Neural cell (in vitro differentiated cells): ENCODE measurements around the gene HENMT1. TPM values are rescaled to one million over a fixed set of nuclear protein-coding genes. Genes with fewer than 3 reads are reported as not detected.

Source experiments
- H2AFZ ChIP-seq: fragments of 200-600, 300-800 bp; sonication (generic), shearing (Covaris generic); 2 replicates; pipeline ENCODE4 v1.6.0; 2014; ENCODE audit warnings: low read depth, mild to moderate bottlenecking, antibody characterized with exemption, low read length, moderate library complexity
- H3F3A ChIP-seq: fragments of 200-600 bp; shearing (Covaris generic); 2 replicates; pipeline ENCODE4 v1.6.1; 2016; ENCODE audit warnings: mild to moderate bottlenecking, moderate library complexity, mixed read lengths, antibody characterized with exemption, low read length; ENCODE audit not compliant: insufficient read depth, poor library complexity, severe bottlenecking
- H3K27ac ChIP-seq: fragments of 200-600, 300-800 bp; sonication (generic), shearing (Covaris generic); 2 replicates; pipeline ENCODE4 v1.5.1; 2014; ENCODE audit warnings: mild to moderate bottlenecking, low read length, moderate library complexity
- H3K27me3 ChIP-seq: fragments of 300-800, 200-600 bp; sonication (generic), shearing (Covaris generic); 2 replicates; pipeline ENCODE4 v1.6.0; 2014; ENCODE audit warnings: mild to moderate bottlenecking, low read depth, low read length, moderate library complexity; ENCODE audit not compliant: insufficient read depth
- H3K36me3 ChIP-seq: fragments of 300-800, 200-600 bp; sonication (generic), shearing (Covaris generic); 2 replicates; pipeline ENCODE4 v1.5.1; 2014; ENCODE audit warnings: mild to moderate bottlenecking, antibody characterized with exemption, low read length, moderate library complexity; ENCODE audit not compliant: insufficient read depth
- H3K4me2 ChIP-seq: fragments of 300-800, 200-600 bp; sonication (generic), shearing (Covaris generic); 2 replicates; pipeline ENCODE4 v1.6.0; 2014; ENCODE audit warnings: mild to moderate bottlenecking, low read length
- H3K4me3 ChIP-seq: fragments of 300-800, 200-600 bp; sonication (generic), shearing (Covaris generic); 2 replicates; pipeline ENCODE4 v1.5.1; 2014; ENCODE audit warnings: mild to moderate bottlenecking, low read length, moderate library complexity
- H3K79me2 ChIP-seq: fragments of 200-600 bp; shearing (Covaris generic); replicated peaks from 2 replicates; pipeline ENCODE4 v1.6.0; 2014; ENCODE audit warnings: mild to moderate bottlenecking, low read length, moderate library complexity; ENCODE audit not compliant: insufficient read depth
- H3K9ac ChIP-seq: fragments of 300-800, 200-600 bp; sonication (generic), shearing (Covaris generic); 2 replicates; pipeline ENCODE4 v1.6.1; 2016; ENCODE audit warnings: mild to moderate bottlenecking, low read length, mixed read lengths
- H3K9me2 ChIP-seq: fragments of 200-600 bp; shearing (Covaris generic); 2 replicates; pipeline ENCODE4 v1.6.1; 2016; ENCODE audit warnings: mild to moderate bottlenecking, low read length, mixed read lengths; ENCODE audit not compliant: insufficient read depth
- H3K9me3 ChIP-seq: fragments of 200-600, 300-800 bp; sonication (generic), shearing (Covaris generic); 2 replicates; pipeline ENCODE4 v1.6.1; 2016; ENCODE audit warnings: mild to moderate bottlenecking, mixed run types, low read length, moderate library complexity, mixed read lengths
- H4K20me1 ChIP-seq: fragments of 200-600 bp; shearing (Covaris generic); 2 replicates; pipeline ENCODE4 v1.6.1; 2016; ENCODE audit warnings: mild to moderate bottlenecking, mixed run types; ENCODE audit not compliant: insufficient read depth
- EP300 ChIP-seq: fragments of 450-650 bp; conservative IDR thresholded peaks from 2 replicates; pipeline ENCODE4 v1.6.1; 2014; ENCODE audit warnings: antibody characterized with exemption, mild to moderate bottlenecking, moderate library complexity; ENCODE audit not compliant: poor library complexity, severe bottlenecking
- EZH2 ChIP-seq: fragments of 200-600, 300-800 bp; shearing (Covaris generic), sonication (generic); IDR thresholded peaks from 2 replicates; pipeline ENCODE4 v1.6.1; 2014; ENCODE audit warnings: antibody characterized with exemption, low read length, borderline replicate concordance, mild to moderate bottlenecking; ENCODE audit not compliant: insufficient read depth, poor library complexity, severe bottlenecking
- MXI1 ChIP-seq: fragments of 450-650 bp; conservative IDR thresholded peaks from 2 replicates; pipeline ENCODE4 v1.6.1; 2014; ENCODE audit warnings: antibody characterized with exemption, mild to moderate bottlenecking; ENCODE audit not compliant: poor library complexity, severe bottlenecking
- POLR2AphosphoS5 ChIP-seq: IDR thresholded peaks from 2 replicates; pipeline ENCODE4 v1.6.1; 2012
- RAD21 ChIP-seq: fragments of 450-650 bp; conservative IDR thresholded peaks from 2 replicates; pipeline ENCODE4 v1.6.1; 2014; ENCODE audit warnings: antibody characterized with exemption, mild to moderate bottlenecking, moderate library complexity
- SMC3 ChIP-seq: fragments of 450-650 bp; conservative IDR thresholded peaks from 2 replicates; pipeline ENCODE4 v1.6.1; 2014; ENCODE audit warnings: antibody characterized with exemption, mild to moderate bottlenecking, moderate library complexity; ENCODE audit not compliant: poor library complexity
- TAF1 ChIP-seq: IDR thresholded peaks from 2 replicates; pipeline ENCODE4 v1.6.1; 2012; ENCODE audit warnings: low read depth
- polyA plus RNA-seq: library from polyadenylated mRNA; depleted of rRNA; stranded (reverse); fragments of >200 nt; gene quantifications from 2 replicates; pipeline ENCODE4 v1.2.3, GENCODE V29; 2014
- TF ChIP-seq, protein P1 (sequence below): fragments of 450-650 bp; IDR thresholded peaks from 2 replicates; pipeline ENCODE4 v1.5.1; 2014; ENCODE audit warnings: antibody characterized with exemption, mild to moderate bottlenecking, moderate library complexity; ENCODE audit not compliant: poor library complexity, severe bottlenecking
- TF ChIP-seq, protein P2 (sequence below): IDR thresholded peaks from 2 replicates; pipeline ENCODE4 v1.6.1; 2012; ENCODE audit warnings: borderline replicate concordance

Gene HENMT1
- polyA plus RNA-seq, 1 donor from 2014 or later, result 4.1 TPM

DNA sequence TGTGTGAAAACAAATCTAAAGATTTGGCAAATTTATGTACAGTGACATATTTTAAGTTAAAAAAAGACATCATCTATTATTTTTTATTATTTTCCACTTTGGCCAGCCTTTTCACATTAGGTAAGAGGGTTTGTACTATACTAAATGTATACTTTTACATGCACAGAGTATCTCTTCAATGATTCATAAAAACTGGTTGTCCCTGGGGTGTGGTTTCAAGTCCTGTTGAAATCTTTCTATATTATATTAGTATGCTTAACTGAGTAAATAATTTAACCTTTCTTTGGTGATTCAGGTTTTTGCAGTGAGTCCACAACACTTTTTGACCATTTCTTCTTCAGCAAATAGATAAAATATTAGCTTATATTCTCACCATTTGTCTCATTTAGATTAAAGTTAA, 55.3 kb downstream of the HENMT1 start:
- Histone ChIP-seq H4K20me1 (no peaks in the 10 kb centered on the region), H3K79me2 (no peaks in the 10 kb centered on the region), H3K36me3 (no peaks in the 10 kb centered on the region), H3K27me3 (no peaks in the 10 kb centered on the region), H2AFZ (no peak overlapping the region), H3F3A (no peaks in the 10 kb centered on the region), H3K9me3 (no peaks in the 10 kb centered on the region), H3K27ac (no peak overlapping the region), H3K9me2 (no peaks in the 10 kb centered on the region), H3K4me3 (no peak overlapping the region), H3K9ac (no peak overlapping the region), H3K4me2 (no peak overlapping the region)
- TF ChIP-seq, protein P1, sequence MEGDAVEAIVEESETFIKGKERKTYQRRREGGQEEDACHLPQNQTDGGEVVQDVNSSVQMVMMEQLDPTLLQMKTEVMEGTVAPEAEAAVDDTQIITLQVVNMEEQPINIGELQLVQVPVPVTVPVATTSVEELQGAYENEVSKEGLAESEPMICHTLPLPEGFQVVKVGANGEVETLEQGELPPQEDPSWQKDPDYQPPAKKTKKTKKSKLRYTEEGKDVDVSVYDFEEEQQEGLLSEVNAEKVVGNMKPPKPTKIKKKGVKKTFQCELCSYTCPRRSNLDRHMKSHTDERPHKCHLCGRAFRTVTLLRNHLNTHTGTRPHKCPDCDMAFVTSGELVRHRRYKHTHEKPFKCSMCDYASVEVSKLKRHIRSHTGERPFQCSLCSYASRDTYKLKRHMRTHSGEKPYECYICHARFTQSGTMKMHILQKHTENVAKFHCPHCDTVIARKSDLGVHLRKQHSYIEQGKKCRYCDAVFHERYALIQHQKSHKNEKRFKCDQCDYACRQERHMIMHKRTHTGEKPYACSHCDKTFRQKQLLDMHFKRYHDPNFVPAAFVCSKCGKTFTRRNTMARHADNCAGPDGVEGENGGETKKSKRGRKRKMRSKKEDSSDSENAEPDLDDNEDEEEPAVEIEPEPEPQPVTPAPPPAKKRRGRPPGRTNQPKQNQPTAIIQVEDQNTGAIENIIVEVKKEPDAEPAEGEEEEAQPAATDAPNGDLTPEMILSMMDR, result no peak
- TF ChIP-seq SMC3 (no peak), EP300 (no peak), MXI1 (no peak), RAD21 (no peak), POLR2AphosphoS5 (no peak), EZH2 (no peak), TAF1 (no peak)
- TF ChIP-seq, protein P2, sequence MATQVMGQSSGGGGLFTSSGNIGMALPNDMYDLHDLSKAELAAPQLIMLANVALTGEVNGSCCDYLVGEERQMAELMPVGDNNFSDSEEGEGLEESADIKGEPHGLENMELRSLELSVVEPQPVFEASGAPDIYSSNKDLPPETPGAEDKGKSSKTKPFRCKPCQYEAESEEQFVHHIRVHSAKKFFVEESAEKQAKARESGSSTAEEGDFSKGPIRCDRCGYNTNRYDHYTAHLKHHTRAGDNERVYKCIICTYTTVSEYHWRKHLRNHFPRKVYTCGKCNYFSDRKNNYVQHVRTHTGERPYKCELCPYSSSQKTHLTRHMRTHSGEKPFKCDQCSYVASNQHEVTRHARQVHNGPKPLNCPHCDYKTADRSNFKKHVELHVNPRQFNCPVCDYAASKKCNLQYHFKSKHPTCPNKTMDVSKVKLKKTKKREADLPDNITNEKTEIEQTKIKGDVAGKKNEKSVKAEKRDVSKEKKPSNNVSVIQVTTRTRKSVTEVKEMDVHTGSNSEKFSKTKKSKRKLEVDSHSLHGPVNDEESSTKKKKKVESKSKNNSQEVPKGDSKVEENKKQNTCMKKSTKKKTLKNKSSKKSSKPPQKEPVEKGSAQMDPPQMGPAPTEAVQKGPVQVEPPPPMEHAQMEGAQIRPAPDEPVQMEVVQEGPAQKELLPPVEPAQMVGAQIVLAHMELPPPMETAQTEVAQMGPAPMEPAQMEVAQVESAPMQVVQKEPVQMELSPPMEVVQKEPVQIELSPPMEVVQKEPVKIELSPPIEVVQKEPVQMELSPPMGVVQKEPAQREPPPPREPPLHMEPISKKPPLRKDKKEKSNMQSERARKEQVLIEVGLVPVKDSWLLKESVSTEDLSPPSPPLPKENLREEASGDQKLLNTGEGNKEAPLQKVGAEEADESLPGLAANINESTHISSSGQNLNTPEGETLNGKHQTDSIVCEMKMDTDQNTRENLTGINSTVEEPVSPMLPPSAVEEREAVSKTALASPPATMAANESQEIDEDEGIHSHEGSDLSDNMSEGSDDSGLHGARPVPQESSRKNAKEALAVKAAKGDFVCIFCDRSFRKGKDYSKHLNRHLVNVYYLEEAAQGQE, result no peak

DNA sequence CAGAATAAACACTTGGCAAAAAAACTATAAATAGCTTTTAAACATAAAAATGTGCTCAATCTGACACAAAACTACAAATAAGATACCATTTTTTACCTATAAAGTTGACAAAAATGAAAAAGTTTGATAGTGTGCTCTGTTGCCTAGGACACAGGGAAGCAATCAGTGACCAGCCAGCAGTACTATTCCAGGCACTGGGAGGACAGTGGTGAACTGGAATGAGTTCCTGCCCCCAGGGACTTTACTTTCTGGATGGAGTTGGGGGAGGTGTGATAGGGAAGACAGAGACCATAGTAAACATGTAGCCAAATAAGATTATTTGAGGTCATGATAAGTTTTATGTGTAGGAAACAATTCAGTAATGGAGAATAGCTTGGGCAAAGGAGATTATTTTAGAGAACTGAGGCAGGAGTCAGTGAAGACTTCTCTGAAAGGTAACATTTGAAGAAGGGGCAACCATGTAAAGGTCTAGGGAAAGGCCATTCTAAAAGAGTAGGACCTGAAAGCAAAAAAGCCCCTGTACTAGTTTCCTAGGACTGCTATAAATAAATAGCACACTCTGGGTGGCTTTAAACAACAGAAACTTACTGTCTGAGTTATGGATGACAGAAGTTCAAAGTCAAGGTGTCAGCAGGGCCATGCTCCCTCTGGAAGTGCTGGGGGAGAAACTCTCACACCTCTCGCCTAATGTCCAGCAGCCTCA, 59.0 kb downstream of the HENMT1 start:
- H3K9ac ChIP-seq, result no peak overlapping the region
- no peaks in the 10 kb centered on the region for H3K79me2 ChIP-seq
- H3K4me3 ChIP-seq, result no peak overlapping the region
- H3K9me3 ChIP-seq, result no peaks in the 10 kb centered on the region
- no peaks in the 10 kb centered on the region for H3K27me3 ChIP-seq
- H3K27ac ChIP-seq, result no peak overlapping the region
- H3F3A ChIP-seq, result no peaks in the 10 kb centered on the region
- H4K20me1 ChIP-seq, result no peaks in the 10 kb centered on the region
- no peak overlapping the region for H3K4me2 ChIP-seq
- no peaks in the 10 kb centered on the region for H3K9me2 ChIP-seq
- H2AFZ ChIP-seq, result no peak overlapping the region
- no peak for TF ChIP-seq RAD21
- TF ChIP-seq EP300, result no peak
- no peak for TF ChIP-seq MXI1
- TF ChIP-seq SMC3, result no peak
- TF ChIP-seq, protein P2, result no peak
- no peak for TF ChIP-seq TAF1
- no peak for TF ChIP-seq EZH2
- no peak for TF ChIP-seq POLR2AphosphoS5
- TF ChIP-seq, protein P1, result no peak
- H3K36me3 ChIP-seq, result no peaks in the 10 kb centered on the region
